Skeletal muscle satellite cell (primary cell): ENCODE results near the gene TSPAN9.

ENCODE experiments used
- H3K27me3 ChIP-seq: 2 replicates; pipeline ENCODE4 v1.7.0; 2013; ENCODE audit warnings: low read length; ENCODE audit not compliant: control insufficient read depth, insufficient read depth
- H3K36me3 ChIP-seq: 2 replicates; pipeline ENCODE4 v1.7.0; 2013; ENCODE audit warnings: mild to moderate bottlenecking, control low read depth, low read length; ENCODE audit not compliant: insufficient read depth
- H3K4me1 ChIP-seq: 2 replicates; pipeline ENCODE4 v1.7.0; 2013; ENCODE audit warnings: low read length; ENCODE audit not compliant: control insufficient read depth, insufficient read depth
- H3K4me2 ChIP-seq: 2 replicates; pipeline ENCODE4 v1.7.0; 2013; ENCODE audit warnings: mild to moderate bottlenecking, low read length
- H3K4me3 ChIP-seq: 2 replicates; pipeline ENCODE4 v1.7.0; 2013; ENCODE audit warnings: low read length
- H3K9ac ChIP-seq: 2 replicates; pipeline ENCODE4 v1.7.0; 2013; ENCODE audit warnings: mild to moderate bottlenecking, low read depth, low read length, moderate library complexity
- H3K9me3 ChIP-seq: replicated peaks from 2 replicates; pipeline ENCODE4 v1.7.0; 2013; ENCODE audit warnings: mild to moderate bottlenecking, control low read depth, low read length

The TSPAN9 gene

DNA sequence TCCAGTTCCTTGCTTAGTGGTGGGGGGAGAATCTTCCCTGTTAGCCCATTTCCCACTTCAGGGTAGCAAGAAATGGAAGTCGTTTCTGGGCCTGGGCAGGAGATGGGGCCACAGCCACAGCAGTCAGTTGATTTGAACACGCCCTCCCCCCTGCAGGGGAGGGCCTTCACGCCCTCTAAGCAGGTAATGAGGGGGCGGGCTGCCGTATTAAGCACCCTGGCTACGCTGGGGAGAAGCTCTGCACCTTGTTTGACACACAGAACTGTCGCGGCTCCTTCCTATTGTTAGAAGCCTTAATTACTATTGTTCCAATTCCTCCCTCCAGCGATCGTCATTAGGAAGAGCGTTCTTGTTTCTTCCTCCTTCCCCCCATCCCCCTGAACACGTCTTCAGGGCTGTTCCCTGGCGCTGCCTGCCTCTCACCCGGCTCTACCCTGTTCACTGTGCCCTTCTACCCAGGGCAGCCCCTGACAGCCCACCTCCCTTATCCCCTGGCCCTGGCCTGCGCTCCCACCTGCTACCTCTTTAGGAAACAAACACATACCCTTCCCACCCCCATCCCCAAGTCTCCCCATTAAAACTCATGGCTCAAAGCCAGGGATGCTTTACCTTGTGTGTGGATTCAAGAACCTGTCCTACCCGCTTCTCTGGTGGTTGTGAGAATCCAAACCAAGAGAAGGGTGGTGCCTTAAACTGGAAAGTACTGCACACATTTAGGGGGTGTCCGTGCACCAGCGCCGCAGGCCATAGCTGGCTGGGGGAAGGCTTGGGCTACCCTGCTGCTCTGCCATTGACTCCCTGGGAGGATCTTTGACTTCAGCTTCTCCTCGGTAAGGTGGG, 137.6 kb downstream of the TSPAN9 start:
- H3K4me2 ChIP-seq: no peak overlapping the region
- H3K9ac ChIP-seq: no peak overlapping the region
- H3K4me3 ChIP-seq: no peak overlapping the region
- no peaks in the 10 kb centered on the region for H3K9me3 ChIP-seq
- peaks cover 25% of the 10 kb centered on the region for H3K4me1 ChIP-seq
- no peaks in the 10 kb centered on the region for H3K27me3 ChIP-seq
- H3K36me3 ChIP-seq: no peaks in the 10 kb centered on the region

DNA sequence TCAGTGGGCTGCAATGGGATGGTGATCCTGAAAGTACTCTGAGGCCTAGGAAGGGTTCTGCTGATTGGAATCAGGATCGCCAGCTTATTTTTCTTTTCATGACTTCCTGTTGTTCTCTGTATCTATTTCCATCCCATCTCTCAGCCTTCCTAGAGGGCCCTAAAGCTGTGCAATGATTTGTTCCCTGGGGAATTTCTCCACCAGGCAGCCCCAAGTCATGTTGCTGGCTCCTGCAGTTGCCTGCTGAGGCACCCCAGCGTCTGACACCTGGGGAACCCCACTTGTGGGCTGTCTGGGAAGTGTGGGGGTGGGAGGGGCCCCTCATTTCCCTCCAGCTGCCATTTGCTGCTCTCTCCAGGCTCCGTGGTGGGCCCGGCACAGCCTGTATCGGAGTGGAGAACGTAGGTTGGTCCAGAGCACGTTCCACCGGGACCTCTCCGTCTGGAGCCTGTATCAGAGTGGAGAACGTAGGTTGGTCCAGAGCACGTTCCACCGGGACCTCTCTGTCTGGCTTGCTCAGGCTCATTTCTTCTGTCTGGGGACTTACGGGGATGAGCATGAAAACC, 138.3 kb downstream of the TSPAN9 start:
- no peaks in the 10 kb centered on the region for H3K27me3 ChIP-seq
- H3K4me3 ChIP-seq: no peak overlapping the region
- peaks cover 25% of the 10 kb centered on the region for H3K4me1 ChIP-seq
- no peak overlapping the region for H3K9ac ChIP-seq
- no peaks in the 10 kb centered on the region for H3K9me3 ChIP-seq
- H3K4me2 ChIP-seq: no peak overlapping the region
- no peaks in the 10 kb centered on the region for H3K36me3 ChIP-seq

DNA sequence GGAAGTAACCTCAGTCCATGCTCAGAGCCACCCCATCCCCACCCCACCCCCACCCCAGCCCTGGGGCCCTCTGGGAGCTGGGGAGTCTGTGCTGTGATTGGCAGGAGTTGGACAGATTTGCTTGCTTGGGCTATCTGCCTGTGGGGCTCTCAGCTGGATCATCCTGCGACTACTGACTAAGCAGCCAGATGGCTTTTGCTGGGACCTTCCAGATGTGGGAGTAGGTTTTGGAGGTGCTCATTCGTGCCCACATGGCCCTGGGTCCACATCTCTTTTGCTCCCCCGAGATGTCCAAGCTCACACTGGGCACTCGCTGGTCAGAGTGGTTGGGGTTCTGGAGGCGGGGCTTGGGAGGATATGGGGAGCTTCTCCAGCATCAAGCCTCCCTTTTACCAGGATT, 138.9 kb downstream of the TSPAN9 start:
- Histone ChIP-seq H3K4me2 (no peak overlapping the region), H3K27me3 (no peaks in the 10 kb centered on the region), H3K4me1 (peaks cover 25% of the 10 kb centered on the region), H3K4me3 (no peak overlapping the region), H3K36me3 (no peaks in the 10 kb centered on the region), H3K9me3 (no peaks in the 10 kb centered on the region), H3K9ac (no peak overlapping the region)

DNA sequence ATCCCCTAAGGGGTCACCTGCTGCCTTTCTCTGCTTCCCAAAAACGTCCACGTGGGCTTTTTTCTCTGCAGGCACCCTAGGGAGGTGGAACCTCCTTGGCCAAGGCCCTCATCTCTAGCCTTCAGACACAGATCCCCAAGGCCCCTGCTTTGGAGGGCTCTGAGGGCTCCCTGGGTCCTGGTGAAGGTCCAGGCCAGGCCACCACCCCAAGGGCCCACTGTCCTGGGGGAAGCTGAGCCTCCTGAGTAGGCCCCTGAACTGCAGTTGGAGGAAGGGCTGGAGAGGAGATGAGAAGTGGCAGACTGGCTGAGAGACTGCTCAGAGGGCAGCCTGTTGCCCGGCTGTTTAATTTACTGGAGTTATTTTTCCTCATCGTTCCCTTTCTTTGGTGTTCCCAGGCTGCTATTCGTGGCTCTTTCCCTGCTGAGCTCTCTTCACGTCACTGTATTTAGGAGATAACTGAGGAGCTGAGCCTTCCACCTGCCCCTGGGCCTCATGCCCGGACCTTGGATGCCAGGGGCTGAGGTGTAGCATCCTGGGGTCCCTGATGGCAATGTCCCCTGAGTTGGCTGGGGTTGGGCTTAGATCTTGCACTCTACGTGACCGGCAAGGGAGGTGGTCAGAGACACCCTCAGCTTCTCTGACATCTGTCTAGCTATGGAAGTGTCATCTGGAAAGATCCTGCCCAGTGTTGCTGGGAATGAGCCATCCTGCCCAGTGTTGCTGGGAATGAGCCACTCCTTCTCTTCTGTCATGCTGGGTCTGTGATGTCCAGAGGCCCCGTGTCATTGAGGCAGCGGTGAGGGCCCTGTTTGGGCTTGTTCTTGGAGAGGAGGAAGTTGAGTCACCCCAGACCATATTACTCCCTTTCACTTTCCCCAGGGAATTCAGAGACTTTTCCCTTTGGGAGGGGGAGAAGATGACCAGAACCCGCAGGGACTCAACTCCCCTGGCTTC, 139.8 kb downstream of the TSPAN9 start:
- H3K27me3 ChIP-seq: no peaks in the 10 kb centered on the region
- no peak overlapping the region for H3K9ac ChIP-seq
- H3K4me3 ChIP-seq: no peak overlapping the region

DNA sequence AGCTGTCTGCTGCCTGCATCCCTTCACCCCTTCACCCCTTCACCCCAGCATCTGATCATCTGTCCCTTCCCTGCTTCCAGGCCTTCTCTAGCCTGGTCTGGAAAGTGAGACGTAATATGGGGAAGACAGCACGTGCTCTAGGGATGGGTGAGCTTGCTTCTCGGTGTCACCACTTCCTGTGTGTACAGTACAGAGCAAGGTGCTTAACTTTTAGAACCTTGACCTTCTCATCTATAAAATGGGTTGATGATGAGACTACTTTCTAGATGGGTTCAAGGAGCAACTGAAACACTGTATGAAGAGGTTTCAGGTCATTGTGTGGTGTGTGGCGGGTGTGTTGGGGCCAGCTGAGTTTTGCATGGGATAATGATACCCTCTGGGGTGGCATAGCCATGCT, 140.5 kb downstream of the TSPAN9 start:
- no peaks in the 10 kb centered on the region for H3K36me3 ChIP-seq
- H3K27me3 ChIP-seq: no peaks in the 10 kb centered on the region
- no peak overlapping the region for H3K4me3 ChIP-seq
- H3K9me3 ChIP-seq: no peaks in the 10 kb centered on the region
- H3K9ac ChIP-seq: no peak overlapping the region
- H3K4me1 ChIP-seq: peaks cover 25% of the 10 kb centered on the region
- H3K4me2 ChIP-seq: peak overlapping the region; percentile 7

More for the DNA sequence above, 139.8 kb downstream of the TSPAN9 start:
- Histone ChIP-seq H3K36me3 (no peaks in the 10 kb centered on the region), H3K4me1 (peaks cover 25% of the 10 kb centered on the region), H3K9me3 (no peaks in the 10 kb centered on the region), H3K4me2 (peak overlapping the region; percentile 7)

DNA sequence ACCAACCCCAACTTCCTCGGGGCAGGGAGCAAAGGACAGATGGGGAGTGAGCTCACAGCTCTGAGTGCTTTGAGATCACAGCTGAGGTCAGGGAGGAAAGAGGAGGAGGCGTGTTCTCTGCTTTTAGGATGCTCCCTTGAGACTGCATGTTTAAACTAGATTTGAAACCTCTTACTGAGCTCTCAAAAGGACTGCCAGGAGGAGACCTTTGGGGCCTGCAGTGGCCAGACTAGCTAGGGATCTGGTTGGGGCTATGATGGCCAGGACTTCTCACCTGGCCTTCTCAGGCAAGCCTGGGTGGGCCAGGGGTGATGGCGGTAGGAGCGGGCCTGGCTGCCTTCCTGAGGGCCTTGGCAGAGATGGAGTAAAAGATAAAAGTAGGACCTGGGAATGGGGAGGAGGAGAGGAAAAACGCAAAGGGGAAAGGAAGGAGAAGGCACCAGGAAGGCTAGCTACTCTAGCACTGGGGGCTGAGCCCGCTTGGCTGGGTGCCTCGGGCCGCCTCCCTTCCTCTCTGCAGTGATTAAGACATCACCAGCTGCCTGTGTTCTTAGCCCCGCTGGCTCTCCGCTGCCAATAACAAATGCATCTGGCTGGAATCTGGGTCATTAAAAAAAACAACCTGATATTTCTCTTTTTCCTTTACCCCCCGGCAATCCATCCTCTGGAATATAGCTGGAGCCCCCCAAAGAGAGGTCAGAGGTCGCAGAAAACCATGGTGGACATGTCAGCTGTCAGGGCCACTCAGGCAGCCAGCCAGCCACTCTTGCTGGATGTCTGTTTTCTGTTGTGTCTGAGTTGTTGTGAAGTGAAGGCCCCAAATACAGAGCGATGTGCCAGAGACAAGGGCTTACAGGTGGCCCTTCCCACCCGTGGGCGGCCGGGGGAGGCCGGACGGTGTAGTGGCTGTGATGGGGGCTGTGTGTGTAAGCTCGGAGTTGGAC, 141.3 kb downstream of the TSPAN9 start:
- no peaks in the 10 kb centered on the region for H3K36me3 ChIP-seq
- peak overlapping the region; percentile 25 for H3K4me3 ChIP-seq
- peak overlapping the region; percentile 63 for H3K4me2 ChIP-seq
- no peaks in the 10 kb centered on the region for H3K27me3 ChIP-seq
- peak overlapping the region; percentile 17 for H3K9ac ChIP-seq
- peaks cover 25% of the 10 kb centered on the region for H3K4me1 ChIP-seq
- no peaks in the 10 kb centered on the region for H3K9me3 ChIP-seq

DNA sequence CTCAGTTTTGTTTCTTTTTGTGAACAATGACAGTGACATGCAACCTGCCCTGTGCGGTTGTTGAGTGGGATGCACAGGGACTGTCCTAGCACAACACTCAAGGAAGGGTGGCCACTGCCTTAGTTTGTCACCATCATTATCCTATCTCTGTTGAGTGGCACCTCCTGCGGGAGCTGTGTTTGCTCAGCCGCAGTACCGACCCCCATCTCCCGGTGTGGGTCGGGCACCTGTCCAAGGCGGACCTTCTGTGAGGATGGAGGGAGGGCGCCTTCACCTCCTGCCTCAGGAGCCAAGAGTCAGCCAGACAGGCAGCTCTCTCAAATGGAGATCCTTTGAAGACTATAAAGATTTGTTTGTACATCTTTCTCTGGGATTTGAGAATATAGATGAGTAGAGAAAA, 142.1 kb downstream of the TSPAN9 start:
- Histone ChIP-seq H3K9me3 (no peaks in the 10 kb centered on the region), H3K4me3 (peak overlapping the region; percentile 25), H3K27me3 (no peaks in the 10 kb centered on the region), H3K9ac (no peak overlapping the region), H3K4me2 (peak overlapping the region; percentile 63), H3K4me1 (peaks cover 25% of the 10 kb centered on the region), H3K36me3 (no peaks in the 10 kb centered on the region)

DNA sequence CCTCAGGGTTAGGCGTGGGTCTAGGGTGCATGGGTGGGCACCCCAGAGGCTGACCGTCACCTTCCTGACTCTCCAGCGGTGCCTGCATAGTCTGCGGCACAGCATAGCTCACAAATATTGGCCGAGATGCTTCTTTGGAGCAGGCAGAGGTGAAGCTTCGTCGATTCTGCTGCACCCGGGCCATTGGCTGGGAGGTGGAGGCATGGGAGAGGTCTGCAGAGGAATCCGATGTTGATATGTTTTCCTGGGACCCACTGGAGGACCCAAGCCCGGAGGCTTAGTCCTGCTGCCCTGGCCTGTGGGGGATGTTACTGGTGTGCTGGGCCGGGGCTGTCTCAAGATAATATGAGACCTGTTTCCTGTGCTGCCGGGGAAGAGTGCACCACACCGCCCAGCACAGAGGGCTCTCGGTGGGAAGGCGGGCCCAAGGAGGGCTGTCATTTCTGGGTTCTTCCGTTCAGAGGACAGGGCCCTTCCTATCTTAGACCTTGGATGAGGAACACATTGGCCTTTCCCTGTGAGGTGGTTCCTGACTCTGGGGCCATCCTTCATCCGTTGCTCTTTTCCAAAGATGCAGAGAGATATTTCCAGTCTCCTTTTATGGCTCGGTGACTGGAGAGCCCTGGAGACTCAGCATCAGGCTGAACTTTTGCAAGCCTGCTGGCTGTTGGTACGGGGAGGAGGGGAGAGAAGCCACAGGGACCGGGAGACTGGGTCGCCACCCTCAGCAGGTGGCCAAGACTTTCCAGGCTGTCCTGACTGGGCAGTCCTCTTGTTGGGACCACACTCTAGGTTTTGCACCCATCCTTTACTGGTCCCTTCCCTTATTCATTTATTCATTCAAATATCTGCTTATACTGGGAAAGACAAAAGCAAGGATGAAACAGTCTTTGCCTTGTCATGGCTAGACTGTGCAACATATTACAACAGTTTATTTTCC, 143.5 kb downstream of the TSPAN9 start:
- H3K9ac ChIP-seq: no peak overlapping the region
- H3K4me1 ChIP-seq: peaks cover 37% of the 10 kb centered on the region
- H3K27me3 ChIP-seq: no peaks in the 10 kb centered on the region
- no peak overlapping the region for H3K4me2 ChIP-seq
- H3K4me3 ChIP-seq: no peak overlapping the region
- no peaks in the 10 kb centered on the region for H3K9me3 ChIP-seq
- no peaks in the 10 kb centered on the region for H3K36me3 ChIP-seq

DNA sequence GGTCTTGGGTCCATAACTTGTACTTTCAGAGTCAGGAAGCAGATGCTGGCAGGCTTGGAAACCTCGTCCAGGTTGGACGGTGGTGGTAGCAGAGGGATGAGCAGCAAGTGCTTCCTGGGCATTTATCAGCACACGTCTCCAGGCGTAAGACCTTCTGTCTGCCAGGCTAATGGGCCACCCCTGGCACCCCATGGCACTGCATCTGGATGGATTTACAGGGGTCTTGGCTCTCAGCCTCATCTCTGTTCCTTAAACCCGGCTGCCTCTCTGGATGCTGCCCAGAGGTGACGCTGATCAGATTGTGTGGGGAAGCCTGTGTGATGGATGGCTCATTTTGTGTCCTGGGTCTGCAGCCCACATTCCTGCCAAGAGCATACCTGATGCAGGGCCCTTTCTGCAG, 145.1 kb downstream of the TSPAN9 start:
- no peak overlapping the region for H3K9ac ChIP-seq
- H3K27me3 ChIP-seq: no peaks in the 10 kb centered on the region
- H3K4me3 ChIP-seq: no peak overlapping the region
- H3K4me2 ChIP-seq: no peak overlapping the region
- H3K9me3 ChIP-seq: no peaks in the 10 kb centered on the region
- no peaks in the 10 kb centered on the region for H3K36me3 ChIP-seq
- H3K4me1 ChIP-seq: peaks cover 39% of the 10 kb centered on the region

DNA sequence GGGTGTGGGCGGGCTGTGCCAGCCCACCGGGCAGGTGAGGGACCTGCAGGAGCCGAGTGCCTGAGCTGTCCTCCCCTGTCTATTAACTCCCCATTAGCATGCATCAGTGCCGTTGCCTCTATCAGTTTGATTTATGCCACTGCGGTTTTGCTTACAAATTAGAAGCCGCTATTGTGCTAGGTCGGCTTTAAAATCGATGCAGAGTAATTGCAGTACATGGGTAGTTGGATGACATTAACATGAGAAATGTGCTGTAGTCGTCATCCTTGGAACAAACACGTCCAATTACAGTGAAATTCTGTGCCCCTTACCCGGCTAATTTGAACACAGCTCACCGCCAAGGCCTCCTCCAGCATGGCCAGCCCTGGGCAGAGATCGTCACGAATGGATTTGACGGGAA, 145.8 kb downstream of the TSPAN9 start:
- Histone ChIP-seq H3K27me3 (no peaks in the 10 kb centered on the region), H3K9me3 (no peaks in the 10 kb centered on the region), H3K4me2 (no peak overlapping the region), H3K4me1 (peaks cover 32% of the 10 kb centered on the region), H3K9ac (no peak overlapping the region), H3K36me3 (no peaks in the 10 kb centered on the region), H3K4me3 (no peak overlapping the region)
